BLaER1 (cell line): ENCODE measurements around the gene DCXR.

Source experiments
- H3K27ac ChIP-seq: shearing (Covaris generic); formaldehyde crosslinking; 2 replicates; pipeline ENCODE4 v1.8.1; 2022
- H3K27me3 ChIP-seq: shearing (Covaris generic); formaldehyde crosslinking; 2 replicates; pipeline ENCODE4 v1.8.1; 2022
- H3K36me3 ChIP-seq: shearing (Covaris generic); formaldehyde crosslinking; 2 replicates; pipeline ENCODE4 v1.8.1; 2022
- H3K4me1 ChIP-seq: shearing (Covaris generic); formaldehyde crosslinking; 2 replicates; pipeline ENCODE4 v1.8.1; 2022
- H3K4me2 ChIP-seq: shearing (Covaris generic); formaldehyde crosslinking; 2 replicates; pipeline ENCODE4 v1.8.1; 2022
- H3K4me3 ChIP-seq: shearing (Covaris generic); formaldehyde crosslinking; 2 replicates; pipeline ENCODE4 v1.8.1; 2022
- H3K9ac ChIP-seq: shearing (Covaris generic); formaldehyde crosslinking; 2 replicates; pipeline ENCODE4 v1.8.1; 2022
- H3K9me3 ChIP-seq: shearing (Covaris generic); formaldehyde crosslinking; 2 replicates; pipeline ENCODE4 v1.8.1; 2022
- H4K20me1 ChIP-seq: shearing (Covaris generic); formaldehyde crosslinking; 2 replicates; pipeline ENCODE4 v1.8.1; 2022
- Cebpa-rat ChIP-seq: shearing (Covaris generic); IDR thresholded peaks from 2 replicates; pipeline ENCODE4 v1.8.1; 2022

DCXR gene

GRCh38 chr17:81993729-81994592 lies 43.5 kb downstream of the DCXR start:
- H3K36me3 ChIP-seq = peaks cover 17% of the 10 kb centered on the region; the same call in 1 of the 2 replicates
- H4K20me1 ChIP-seq = peaks cover 77% of the 10 kb centered on the region
- no peak overlapping the region for H3K4me3 ChIP-seq
- peaks cover 41% of the 10 kb centered on the region for H3K4me1 ChIP-seq
- no peak overlapping the region for H3K9ac ChIP-seq
- peaks cover 8% of the 10 kb centered on the region; the same call in 1 of the 2 replicates for H3K9me3 ChIP-seq
- TF ChIP-seq Cebpa-rat = no peak
- no peak overlapping the region for H3K27ac ChIP-seq
- peak overlapping the region; percentile 17; the same call in 1 of the 2 replicates for H3K4me2 ChIP-seq
- 0 out of 2 replicates have a peak, but pooled peaks cover 5% of the 10 kb centered on the region for H3K27me3 ChIP-seq

DNA sequence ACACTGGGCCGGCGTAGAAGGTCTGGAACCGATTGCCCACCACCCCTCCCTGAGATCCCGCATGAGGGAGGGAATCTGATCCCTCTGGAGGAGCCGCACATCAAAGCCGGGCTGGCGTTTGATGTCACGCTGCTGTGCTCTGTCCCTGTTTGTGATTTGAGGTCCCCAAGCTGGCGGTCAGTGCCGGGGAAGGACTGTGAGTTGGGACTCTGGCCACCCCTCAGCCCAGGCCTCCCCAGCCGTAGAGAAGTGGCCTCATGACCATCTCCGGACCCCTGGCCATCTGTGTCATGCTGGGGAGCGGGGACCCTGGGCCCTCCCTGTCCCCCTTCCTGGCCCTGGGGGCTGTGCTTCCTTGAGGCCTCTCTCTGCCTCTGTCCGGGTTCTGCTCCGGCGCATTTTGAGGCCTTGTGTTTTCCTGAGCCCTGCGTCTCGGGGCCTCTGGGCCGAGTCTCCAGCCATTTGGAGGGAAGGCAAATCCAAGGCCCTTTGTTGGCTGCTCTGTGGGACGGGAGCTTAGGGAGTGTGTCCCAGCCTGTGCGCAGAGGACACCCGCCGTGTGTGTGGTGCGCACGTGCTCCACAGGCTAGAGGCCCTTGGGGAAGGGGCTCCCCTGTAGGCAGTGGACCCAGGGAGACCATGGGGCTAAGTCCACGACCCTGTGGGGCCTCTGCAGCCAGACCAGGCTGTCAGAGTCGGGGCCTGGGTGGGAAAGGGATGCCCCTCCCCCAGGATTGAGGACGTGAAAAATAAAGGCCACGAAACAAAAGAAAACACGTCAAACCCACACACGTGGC lies 45.0 kb downstream of the DCXR start:
- H3K27me3 ChIP-seq = 0 out of 2 replicates have a peak, but pooled peaks cover 5% of the 10 kb centered on the region
- peaks cover 8% of the 10 kb centered on the region; the same call in 1 of the 2 replicates for H3K9me3 ChIP-seq
- peaks cover 78% of the 10 kb centered on the region for H4K20me1 ChIP-seq
- no peak overlapping the region for H3K9ac ChIP-seq
- TF ChIP-seq Cebpa-rat = no peak
- H3K4me3 ChIP-seq = no peak overlapping the region
- H3K27ac ChIP-seq = no peak overlapping the region
- peak overlapping the region; percentile 30; the same call in 1 of the 2 replicates for H3K4me2 ChIP-seq
- H3K36me3 ChIP-seq = peaks cover 18% of the 10 kb centered on the region; the same call in 1 of the 2 replicates
- H3K4me1 ChIP-seq = peaks cover 31% of the 10 kb centered on the region

GRCh38 chr17:81991684-81992305 lies 45.7 kb downstream of the DCXR start:
- Histone ChIP-seq H4K20me1 (peaks cover 85% of the 10 kb centered on the region), H3K4me1 (peaks cover 38% of the 10 kb centered on the region), H3K4me3 (no peak overlapping the region), H3K27me3 (0 out of 2 replicates have a peak, but pooled peaks cover 5% of the 10 kb centered on the region), H3K36me3 (peaks cover 22% of the 10 kb centered on the region; the same call in 1 of the 2 replicates), H3K27ac (no peak overlapping the region), H3K9me3 (peaks cover 8% of the 10 kb centered on the region; the same call in 1 of the 2 replicates), H3K9ac (no peak overlapping the region), H3K4me2 (peak overlapping the region; percentile 30)
- TF ChIP-seq Cebpa-rat = no peak

- Histone ChIP-seq H4K20me1 (peaks cover 93% of the 10 kb centered on the region), H3K9ac (no peak overlapping the region), H3K27ac (no peak overlapping the region), H3K9me3 (peaks cover 8% of the 10 kb centered on the region; the same call in 1 of the 2 replicates), H3K4me3 (no peak overlapping the region), H3K4me1 (peaks cover 39% of the 10 kb centered on the region), H3K36me3 (peaks cover 27% of the 10 kb centered on the region), H3K27me3 (0 out of 2 replicates have a peak, but pooled peaks cover 5% of the 10 kb centered on the region), H3K4me2 (peak overlapping the region; percentile 30; the same call in 1 of the 2 replicates)
- no peak for TF ChIP-seq Cebpa-rat
Observed at GRCh38 chr17:81990836-81991683, 46.4 kb downstream of the DCXR start.

GRCh38 chr17:81987161-81987770 lies 50.2 kb downstream of the DCXR start:
- H3K4me1 ChIP-seq = peaks cover 39% of the 10 kb centered on the region
- peaks cover 8% of the 10 kb centered on the region; the same call in 1 of the 2 replicates for H3K9me3 ChIP-seq
- 0 out of 2 replicates have a peak overlapping the region, but pooled peaks have one; percentile 9 for H3K4me2 ChIP-seq
- no peak overlapping the region for H3K4me3 ChIP-seq
- TF ChIP-seq Cebpa-rat = no peak
- no peak overlapping the region for H3K27ac ChIP-seq
- H3K36me3 ChIP-seq = peaks cover 52% of the 10 kb centered on the region
- H3K9ac ChIP-seq = 0 out of 2 replicates have a peak overlapping the region, but pooled peaks have one; percentile 34
- peaks cover 83% of the 10 kb centered on the region for H4K20me1 ChIP-seq
- H3K27me3 ChIP-seq = peaks cover 10% of the 10 kb centered on the region

- no peak overlapping the region for H3K27ac ChIP-seq
- peaks cover 39% of the 10 kb centered on the region for H3K4me1 ChIP-seq
- H3K27me3 ChIP-seq = peaks cover 17% of the 10 kb centered on the region
- no peak for TF ChIP-seq Cebpa-rat
- H3K36me3 ChIP-seq = peaks cover 52% of the 10 kb centered on the region
- peaks cover 83% of the 10 kb centered on the region for H4K20me1 ChIP-seq
- H3K4me3 ChIP-seq = no peak overlapping the region
- H3K9ac ChIP-seq = 0 out of 2 replicates have a peak overlapping the region, but pooled peaks have one; percentile 34
- H3K4me2 ChIP-seq = no peak overlapping the region
- H3K9me3 ChIP-seq = peaks cover 8% of the 10 kb centered on the region; the same call in 1 of the 2 replicates
Observed at GRCh38 chr17:81986606-81987005, 50.9 kb downstream of the DCXR start.
